Measurements from ENCODE around the gene ZNF710. TPM values are rescaled to one million over a fixed set of nuclear protein-coding genes. Genes with fewer than 3 reads are reported as not detected.

ZNF710 gene
- total and polyA plus RNA-seq, 2 of the 8 experiments (the other 6 are each of a cell fraction or from before 2014, with no cell fraction given) = 10.5 to 24.0 TPM

GRCh38 chr15:90046289-90046688, 45.2 kb downstream of the ZNF710 start:
- H2BK12ac ChIP-seq (ENCODE audit: low read depth, low read length) = no peak overlapping the region
- no peak overlapping the region for H3K4ac ChIP-seq (replicated peaks; ENCODE audit: insufficient read length, low read depth, low read length)
- H2BK120ac ChIP-seq (replicated peaks; ENCODE audit: low read depth, low read length) = no peak overlapping the region
- no peak overlapping the region for H3K14ac ChIP-seq (ENCODE audit: insufficient read length)
- peak overlapping the region; percentile 73 for H4K8ac ChIP-seq (ENCODE audit: extremely low read depth, insufficient read depth, low read length)
- ChIA-PET POLR2A (ENCODE audit: partially characterized antibody) (interaction anchor here (1.0 kb wide), 1 partner anchor 8 kb away, joined by 3 read pairs; no protein-coding TSS in a partner anchor), CTCF (ENCODE audit: partially characterized antibody) (interaction anchor here (1.0 to 3.2 kb wide), 6 partner anchors 14 to 105 kb away, joined by 3 to 13 read pairs (median 3); no protein-coding TSS in a partner anchor)
- DNase-seq (ENCODE audit: low read depth in 1 of 2, low spot score in 2 of 2) (no peak), FAIRE-seq (no peak)
- H3K4me1 ChIP-seq (replicated peaks in 1 of 4; ENCODE audit: control insufficient read depth in 3 of 4, insufficient read depth in 4 of 4, low read length in 3 of 4) = peaks cover 0 to 16% (median 3%) of the 10 kb centered on the region in 4 experiments; a peak in 3 of 7 replicates
- no peak overlapping the region for H3K18ac ChIP-seq (ENCODE audit: extremely low read depth, low read length)
- H3K4me3 ChIP-seq (ENCODE audit: extremely low read depth in 1 of 4, insufficient read depth in 2 of 4, low read depth in 3 of 4, low read length in 4 of 4) = no peak overlapping the region
- H2BK20ac ChIP-seq (ENCODE audit: low read length) = no peak overlapping the region
- H3K56ac ChIP-seq (replicated peaks; ENCODE audit: insufficient read length, low read depth, low read length) = no peak overlapping the region
- 81% methylated on average over 7 of the region's 7 CpGs; no CpG with 5 or more reads in 1 of the 2 experiments for WGBS, 2 experiments (ENCODE audit: extremely low coverage in 1 of 2, insufficient coverage in 1 of 2, insufficient read length in 1 of 2, insufficient replicate concordance in 2 of 2, low coverage in 1 of 2, low lambda C conversion rate in 2 of 2, missing lambda C conversion rate in 1 of 2)
- no peak overlapping the region for H3K4me2 ChIP-seq (ENCODE audit: insufficient read depth in 1 of 2, low read depth in 2 of 2, low read length in 2 of 2)
- H2AK5ac ChIP-seq (ENCODE audit: low read depth, low read length) = 0 out of 2 replicates have a peak overlapping the region, but pooled peaks have one; percentile 49
- no peaks in the 10 kb centered on the region for H3K23me2 ChIP-seq (ENCODE audit: low read depth, low read length)
- no peaks in the 10 kb centered on the region for H3K36me3 ChIP-seq (ENCODE audit: control insufficient read depth in 2 of 4, insufficient read depth in 4 of 4, low read length in 3 of 4)
- H3K27ac ChIP-seq (ENCODE audit: low read depth, low read length) = no peak overlapping the region
- peaks cover 0 to 1% of the 10 kb centered on the region in 2 experiments for H4K20me1 ChIP-seq (replicated peaks in 1 of 2; ENCODE audit: control insufficient read depth in 1 of 2, insufficient read depth in 2 of 2, low read length in 2 of 2)
- H2AFZ ChIP-seq (ENCODE audit: low read length) = no peak overlapping the region
- no peaks in the 10 kb centered on the region; a peak in 1 of 4 replicates for H3K79me2 ChIP-seq (ENCODE audit: control insufficient read depth in 1 of 2, insufficient read depth in 2 of 2, low read length in 2 of 2)
- no peak overlapping the region for H3K9ac ChIP-seq (replicated peaks in 1 of 4; ENCODE audit: extremely low read depth in 1 of 4, low read depth in 3 of 4, low read length in 3 of 4)
- H3K79me1 ChIP-seq (ENCODE audit: low read depth, low read length) = peaks cover 16% of the 10 kb centered on the region
- H3K27me3 ChIP-seq (replicated peaks in 1 of 4; ENCODE audit: control insufficient read depth in 3 of 4, extremely low read depth in 1 of 4, insufficient read depth in 3 of 4, low read length in 3 of 4) = no peaks in the 10 kb centered on the region
- no peak overlapping the region for H4K91ac ChIP-seq (replicated peaks; ENCODE audit: insufficient read length, low read length)
- H3K23ac ChIP-seq (ENCODE audit: insufficient read length) = no peak overlapping the region
- no peak overlapping the region for H4K5ac ChIP-seq (ENCODE audit: insufficient read length, low read depth, low read length)
- no peaks in the 10 kb centered on the region for H3K9me3 ChIP-seq (ENCODE audit: insufficient read depth in 2 of 2, low read depth in 1 of 2, low read length in 1 of 2)
- peak overlapping the region; percentile 16; the same call in 1 of the 2 replicates for H2BK5ac ChIP-seq (ENCODE audit: low read depth, low read length)
- 0 out of 2 replicates have a peak overlapping the region, but pooled peaks have one; percentile 46 for H2BK15ac ChIP-seq (ENCODE audit: low read length)
- TF ChIP-seq CHD2 (IDR thresholded peaks at IDR 0.05; ENCODE audit: low read length) = no peak
- no peak for TF ChIP-seq SIN3A (conservative IDR thresholded peaks at IDR 0.05 in 1 of 2, IDR thresholded peaks at IDR 0.05 in 1 of 2; ENCODE audit: low read depth in 1 of 2, low read length in 2 of 2)
- TF ChIP-seq SP2 (IDR thresholded peaks at IDR 0.05; ENCODE audit: low read length) = no peak
- TF ChIP-seq CTCF (IDR thresholded peaks at IDR 0.05; ENCODE audit: control extremely low read depth in 1 of 3, insufficient read depth in 1 of 3, low read depth in 1 of 3, low read length in 3 of 3) = no peak
- no peak for TF ChIP-seq EGR1 (IDR thresholded peaks at IDR 0.05; ENCODE audit: borderline replicate concordance, low read depth, low read length)
- no peak for TF ChIP-seq RAD21 (IDR thresholded peaks at IDR 0.05 in 1 of 2, conservative IDR thresholded peaks at IDR 0.05 in 1 of 2; ENCODE audit: low read depth in 2 of 2, low read length in 2 of 2)
- TF ChIP-seq SIRT6 (IDR thresholded peaks at IDR 0.05; ENCODE audit: low read length) = no peak
- TF ChIP-seq TCF12 (IDR thresholded peaks at IDR 0.05; ENCODE audit: low read depth, low read length) = no peak
- no peak for TF ChIP-seq HDAC2 (IDR thresholded peaks at IDR 0.05; ENCODE audit: borderline replicate concordance in 1 of 2, low read depth in 2 of 2, low read length in 2 of 2)
- no peak for TF ChIP-seq NANOG (IDR thresholded peaks at IDR 0.05; ENCODE audit: insufficient read depth, low read depth, low read length, poor library complexity, severe bottlenecking)

Measured in H1 (cell line).